ENCODE results near the gene KIF6.

The KIF6 gene

DNA sequence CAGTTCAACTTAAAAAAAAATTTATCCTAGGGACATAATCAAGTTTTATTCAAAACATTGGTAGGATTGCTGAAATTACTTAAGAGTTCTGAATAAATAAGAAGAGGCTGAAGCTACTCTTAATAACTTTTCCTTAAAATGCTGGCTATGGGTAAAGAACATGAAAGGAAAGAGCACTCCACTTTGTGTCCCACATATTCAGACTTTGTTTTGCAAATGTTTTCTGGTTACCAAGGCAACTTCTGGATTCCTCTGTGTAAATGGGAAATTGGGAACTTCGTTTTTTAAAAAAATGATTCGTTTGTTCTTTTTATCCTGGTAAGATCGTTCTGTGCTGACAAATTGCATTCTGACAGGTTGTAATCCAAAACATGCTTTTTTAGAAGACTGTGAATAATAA lies 115.0 kb downstream of the KIF6 start:
- no peak overlapping the region for H3K4me3 ChIP-seq (replicated peaks; ENCODE audit: insufficient read depth, low read length)
- H3K27ac ChIP-seq (replicated peaks): no peak overlapping the region
- DNase-seq (ENCODE audit: low read depth in 1 of 2, low spot score in 1 of 2): no peak
- TF ChIP-seq GABPA (IDR thresholded peaks at IDR 0.05; ENCODE audit: low read depth): no peak
- TF ChIP-seq POLR2AphosphoS5 (IDR thresholded peaks at IDR 0.05; ENCODE audit: low read depth): no peak
- TF ChIP-seq SPI1 (IDR thresholded peaks at IDR 0.05; ENCODE audit: borderline replicate concordance, low read depth): no peak
- no peak for TF ChIP-seq CTCF (IDR thresholded peaks at IDR 0.05; ENCODE audit: insufficient read depth, low read length)
- TF ChIP-seq REST (IDR thresholded peaks at IDR 0.05; ENCODE audit: insufficient replicate concordance, low read depth): no peak
- peaks cover 3% of the 10 kb centered on the region for H3K27me3 ChIP-seq (ENCODE audit: insufficient read depth, poor library complexity, severe bottlenecking)

DNA sequence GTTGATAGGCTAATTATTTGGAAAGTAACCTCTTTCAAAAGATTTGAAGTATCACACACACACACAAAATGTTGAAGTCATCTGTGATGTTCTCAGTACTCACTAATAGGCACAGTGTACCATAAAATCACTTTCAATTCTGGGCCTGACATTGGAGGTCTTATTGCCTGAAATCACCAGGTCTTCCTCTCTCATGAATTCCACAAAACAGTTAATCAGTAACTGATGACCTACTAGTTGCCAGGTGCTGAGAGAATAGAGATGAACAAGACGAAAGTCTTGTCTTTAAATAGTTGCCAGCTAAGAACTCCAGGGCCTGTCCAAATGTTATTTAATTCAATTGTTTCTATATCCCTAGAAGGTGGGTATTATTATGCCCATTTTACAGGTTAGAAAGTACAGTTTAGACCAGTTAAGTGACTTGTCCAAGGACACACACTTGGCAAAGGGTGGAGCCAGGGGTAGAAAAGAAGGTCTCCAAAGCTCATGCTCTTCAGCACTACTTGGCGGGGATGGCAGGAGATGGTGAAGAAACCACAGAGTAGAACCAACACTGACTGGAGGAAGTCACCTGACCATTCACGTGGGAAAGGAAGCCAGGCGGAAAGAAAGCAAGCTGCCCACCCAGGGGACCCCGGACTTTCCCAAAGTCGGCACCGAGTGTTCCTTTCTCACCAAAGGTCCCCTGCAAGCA lies 116.4 kb downstream of the KIF6 start:
- Histone ChIP-seq H3K4me3 (replicated peaks; ENCODE audit: insufficient read depth, low read length) (no peak overlapping the region), H3K27ac (replicated peaks) (no peak overlapping the region), H3K27me3 (ENCODE audit: insufficient read depth, poor library complexity, severe bottlenecking) (peaks cover 3% of the 10 kb centered on the region)
- TF ChIP-seq POLR2AphosphoS5 (IDR thresholded peaks at IDR 0.05; ENCODE audit: low read depth) (no peak), REST (IDR thresholded peaks at IDR 0.05; ENCODE audit: insufficient replicate concordance, low read depth) (peak; percentile 43)
- DNase-seq (ENCODE audit: low read depth in 1 of 2, low spot score in 1 of 2): no peak

- H3K27ac ChIP-seq (replicated peaks): no peak overlapping the region
- TF ChIP-seq GABPA (IDR thresholded peaks at IDR 0.05; ENCODE audit: low read depth): no peak
- no peak for TF ChIP-seq SPI1 (IDR thresholded peaks at IDR 0.05; ENCODE audit: borderline replicate concordance, low read depth)
- TF ChIP-seq POLR2AphosphoS5 (IDR thresholded peaks at IDR 0.05; ENCODE audit: low read depth): no peak
- no peak for TF ChIP-seq REST (IDR thresholded peaks at IDR 0.05; ENCODE audit: insufficient replicate concordance, low read depth)
- no peak for TF ChIP-seq CTCF (IDR thresholded peaks at IDR 0.05; ENCODE audit: insufficient read depth, low read length)
These were observed 122.3 kb downstream of the KIF6 start for GRCh38 chr6:39602601-39603519.

More at GRCh38 chr6:39602601-39603519, 122.3 kb downstream of the KIF6 start:
- no peak for DNase-seq (ENCODE audit: low read depth in 1 of 2, low spot score in 1 of 2)
- no peak overlapping the region for H3K4me3 ChIP-seq (replicated peaks; ENCODE audit: insufficient read depth, low read length)
- no peaks in the 10 kb centered on the region for H3K27me3 ChIP-seq (ENCODE audit: insufficient read depth, poor library complexity, severe bottlenecking)
